GM18870 (cell line): ENCODE data around the gene CCNL2.

Experiments
- ATAC-seq: cut with Tn5 transposase; IDR thresholded peaks from one replicate; pipeline ENCODE4 v1.9.1; 2021; ENCODE audit warnings: moderate library complexity; ENCODE audit not compliant: unreplicated experiment

The CCNL2 gene

GRCh38 chr1:1345384-1345783, 53.8 kb downstream of the CCNL2 start:
- no peak for ATAC-seq

GRCh38 chr1:1344655-1345361, 54.3 kb downstream of the CCNL2 start:
- ATAC-seq: no peak

GRCh38 chr1:1343811-1344421, 55.2 kb downstream of the CCNL2 start:
- ATAC-seq: no peak

GRCh38 chr1:1342584-1343115, 56.5 kb downstream of the CCNL2 start:
- no peak for ATAC-seq

GRCh38 chr1:1342061-1342562, 57.0 kb downstream of the CCNL2 start:
- ATAC-seq: no peak

GRCh38 chr1:1341549-1342021, 57.5 kb downstream of the CCNL2 start:
- ATAC-seq: no peak

- no peak for ATAC-seq
Observed at GRCh38 chr1:1340791-1341548, 58.2 kb downstream of the CCNL2 start.

GRCh38 chr1:1340185-1340584, 59.0 kb downstream of the CCNL2 start:
- ATAC-seq: no peak

GRCh38 chr1:1338278-1338677, 60.9 kb downstream of the CCNL2 start:
- no peak for ATAC-seq

GRCh38 chr1:1337793-1338147, 61.4 kb downstream of the CCNL2 start:
- no peak for ATAC-seq

- no peak for ATAC-seq
Observed at GRCh38 chr1:1336931-1337792, 62.0 kb downstream of the CCNL2 start.

- no peak for ATAC-seq
Observed at GRCh38 chr1:1336446-1336845, 62.7 kb downstream of the CCNL2 start.

GRCh38 chr1:1335792-1336248, 63.3 kb downstream of the CCNL2 start:
- no peak for ATAC-seq
